ENCODE data around the gene MYO3B. TPM values are rescaled to one million over a fixed set of nuclear protein-coding genes. Genes with fewer than 3 reads are reported as not detected.

Gene MYO3B
- total RNA-seq, 4 donors from 2014 or later: 0.06 TPM; not detected in 3

- Histone ChIP-seq H3K4me1 (no peaks in the 10 kb centered on the region), H3K4me3 (no peak overlapping the region), H3K27ac (replicated peaks in 1 of 4) (no peak overlapping the region), H3K36me3 (no peaks in the 10 kb centered on the region), H3K27me3 (peaks cover 0 to 9% (median 0%) of the 10 kb centered on the region in 4 donors), H3K9me3 (no peaks in the 10 kb centered on the region)
- TF ChIP-seq POLR2A (IDR thresholded peaks at IDR 0.05; ENCODE audit: low read depth) (no peak), EP300 (IDR thresholded peaks at IDR 0.05) (no peak), CTCF (IDR thresholded peaks at IDR 0.05) (no peak), POLR2AphosphoS5 (IDR thresholded peaks at IDR 0.05) (no peak)
- no peak for DNase-seq (ENCODE audit: extremely low spot score)
- intact Hi-C loops (cut with DNase I): no loop called here
- WGBS: 90% methylated on average over 5 of the region's 5 CpGs
Observed at GRCh38 chr2:170689481-170689880, 511.5 kb downstream of the MYO3B start.

GRCh38 chr2:170690640-170691039, 512.7 kb downstream of the MYO3B start:
- intact Hi-C loops (cut with DNase I): no loop called here
- no peak overlapping the region for H3K27ac ChIP-seq (replicated peaks in 1 of 4)
- TF ChIP-seq POLR2AphosphoS5 (IDR thresholded peaks at IDR 0.05) (no peak), POLR2A (IDR thresholded peaks at IDR 0.05; ENCODE audit: low read depth) (no peak), CTCF (IDR thresholded peaks at IDR 0.05) (no peak), EP300 (IDR thresholded peaks at IDR 0.05) (no peak)
- WGBS: 64% methylated on average over 8 of the region's 8 CpGs
- no peaks in the 10 kb centered on the region for H3K4me1 ChIP-seq
- no peaks in the 10 kb centered on the region for H3K36me3 ChIP-seq
- DNase-seq (ENCODE audit: extremely low spot score): no peak
- H3K27me3 ChIP-seq: peaks cover 0 to 9% (median 0%) of the 10 kb centered on the region in 4 donors
- H3K4me3 ChIP-seq: no peak overlapping the region
- no peaks in the 10 kb centered on the region for H3K9me3 ChIP-seq

GRCh38 chr2:170694316-170694715, 516.4 kb downstream of the MYO3B start:
- Histone ChIP-seq H3K27ac (replicated peaks in 1 of 4) (no peak overlapping the region), H3K36me3 (no peaks in the 10 kb centered on the region), H3K9me3 (no peaks in the 10 kb centered on the region), H3K27me3 (peaks cover 0 to 17% (median 0%) of the 10 kb centered on the region in 4 donors), H3K4me1 (no peaks in the 10 kb centered on the region), H3K4me3 (no peak overlapping the region)
- DNase-seq (ENCODE audit: extremely low spot score): no peak
- intact Hi-C loops (cut with DNase I): no loop called here
- TF ChIP-seq POLR2A (IDR thresholded peaks at IDR 0.05; ENCODE audit: low read depth) (no peak), EP300 (IDR thresholded peaks at IDR 0.05) (no peak), CTCF (IDR thresholded peaks at IDR 0.05) (no peak), POLR2AphosphoS5 (IDR thresholded peaks at IDR 0.05) (no peak)
- 70% methylated on average over 4 of the region's 11 CpGs for WGBS

- Histone ChIP-seq H3K27me3 (peaks cover 0 to 17% (median 0%) of the 10 kb centered on the region in 4 donors), H3K4me1 (no peaks in the 10 kb centered on the region), H3K36me3 (no peaks in the 10 kb centered on the region), H3K9me3 (no peaks in the 10 kb centered on the region), H3K27ac (replicated peaks in 1 of 4) (no peak overlapping the region), H3K4me3 (no peak overlapping the region)
- TF ChIP-seq CTCF (IDR thresholded peaks at IDR 0.05) (no peak), EP300 (IDR thresholded peaks at IDR 0.05) (no peak), POLR2A (IDR thresholded peaks at IDR 0.05; ENCODE audit: low read depth) (no peak), POLR2AphosphoS5 (IDR thresholded peaks at IDR 0.05) (no peak)
- DNase-seq (ENCODE audit: extremely low spot score): no peak
- 76% methylated on average over 6 of the region's 6 CpGs for WGBS
- intact Hi-C loops (cut with DNase I): no loop called here
Observed at GRCh38 chr2:170695521-170696410, 517.8 kb downstream of the MYO3B start.

Data from esophagus muscularis mucosa (tissue), 4 donors.